ENCODE measurements around the gene THEM4.
"Not testable (repeated sequence)": the region's sequence is repeated elsewhere in the genome, so short reads cannot be mapped to it uniquely, and the experiment has no call there.

THEM4 gene

GRCh38 chr1:151893176-151893924, 16.0 kb downstream of the THEM4 start:
- no peak for DNase-seq (ENCODE audit: low spot score)

GRCh38 chr1:151892190-151892589, 17.1 kb downstream of the THEM4 start:
- DNase-seq (ENCODE audit: low spot score) = peak; percentile 71

- DNase-seq (ENCODE audit: low spot score) = no peak
Observed at GRCh38 chr1:151891512-151891911, 17.8 kb downstream of the THEM4 start.

GRCh38 chr1:151888972-151889570, 20.2 kb downstream of the THEM4 start:
- DNase-seq (ENCODE audit: low spot score) = peak; percentile 15

- no peak for DNase-seq (ENCODE audit: low spot score)
Observed at GRCh38 chr1:151887028-151887427, 22.3 kb downstream of the THEM4 start.

- DNase-seq (ENCODE audit: low spot score) = no peak
Observed at GRCh38 chr1:151885479-151885878, 23.8 kb downstream of the THEM4 start.

GRCh38 chr1:151884879-151885278, 24.4 kb downstream of the THEM4 start:
- DNase-seq (ENCODE audit: low spot score) = not testable (repeated sequence)

- DNase-seq (ENCODE audit: low spot score) = not testable (repeated sequence)
Observed at GRCh38 chr1:151884445-151884844, 24.9 kb downstream of the THEM4 start.

GRCh38 chr1:151883898-151884297, 25.4 kb downstream of the THEM4 start:
- not testable (repeated sequence) for DNase-seq (ENCODE audit: low spot score)

- not testable (repeated sequence) for DNase-seq (ENCODE audit: low spot score)
Observed at GRCh38 chr1:151882918-151883317, 26.4 kb downstream of the THEM4 start.

GRCh38 chr1:151882466-151882865, 26.8 kb downstream of the THEM4 start:
- DNase-seq (ENCODE audit: low spot score) = no peak

- DNase-seq (ENCODE audit: low spot score) = no peak
Observed at GRCh38 chr1:151881479-151881878, 27.8 kb downstream of the THEM4 start.

- no peak for DNase-seq (ENCODE audit: low spot score)
Observed at GRCh38 chr1:151875419-151876097, 33.8 kb downstream of the THEM4 start.

GRCh38 chr1:151872776-151873175, 36.5 kb downstream of the THEM4 start:
- DNase-seq (ENCODE audit: low spot score) = not testable (repeated sequence)

- DNase-seq (ENCODE audit: low spot score) = no peak
Observed at GRCh38 chr1:151871284-151872030, 37.9 kb downstream of the THEM4 start.

- no peak for DNase-seq (ENCODE audit: low spot score)
Observed at GRCh38 chr1:151868486-151868885, 40.8 kb downstream of the THEM4 start.

GRCh38 chr1:151867765-151868411, 41.4 kb downstream of the THEM4 start:
- DNase-seq (ENCODE audit: low spot score) = no peak

GRCh38 chr1:151867321-151867720, 42.0 kb downstream of the THEM4 start:
- DNase-seq (ENCODE audit: low spot score) = no peak

- DNase-seq (ENCODE audit: low spot score) = no peak
Observed at GRCh38 chr1:151864411-151864810, 44.9 kb downstream of the THEM4 start.

- no peak for DNase-seq (ENCODE audit: low spot score)
Observed at GRCh38 chr1:151862604-151863003, 46.7 kb downstream of the THEM4 start.

- DNase-seq (ENCODE audit: low spot score) = no peak
Observed at GRCh38 chr1:151860504-151861187, 48.7 kb downstream of the THEM4 start.

Data from GM03348 (cell line).